Activated CD4-positive, alpha-beta T cell treated with anti-CD3 and anti-CD28 coated beads for 1 hour (primary cell): Measurements from ENCODE around the gene IFNGR1.

Experiments
- DNase-seq: peaks from one replicate; pipeline ENCODE4 v3.0.0-alpha.2; 2020

Gene IFNGR1

DNA sequence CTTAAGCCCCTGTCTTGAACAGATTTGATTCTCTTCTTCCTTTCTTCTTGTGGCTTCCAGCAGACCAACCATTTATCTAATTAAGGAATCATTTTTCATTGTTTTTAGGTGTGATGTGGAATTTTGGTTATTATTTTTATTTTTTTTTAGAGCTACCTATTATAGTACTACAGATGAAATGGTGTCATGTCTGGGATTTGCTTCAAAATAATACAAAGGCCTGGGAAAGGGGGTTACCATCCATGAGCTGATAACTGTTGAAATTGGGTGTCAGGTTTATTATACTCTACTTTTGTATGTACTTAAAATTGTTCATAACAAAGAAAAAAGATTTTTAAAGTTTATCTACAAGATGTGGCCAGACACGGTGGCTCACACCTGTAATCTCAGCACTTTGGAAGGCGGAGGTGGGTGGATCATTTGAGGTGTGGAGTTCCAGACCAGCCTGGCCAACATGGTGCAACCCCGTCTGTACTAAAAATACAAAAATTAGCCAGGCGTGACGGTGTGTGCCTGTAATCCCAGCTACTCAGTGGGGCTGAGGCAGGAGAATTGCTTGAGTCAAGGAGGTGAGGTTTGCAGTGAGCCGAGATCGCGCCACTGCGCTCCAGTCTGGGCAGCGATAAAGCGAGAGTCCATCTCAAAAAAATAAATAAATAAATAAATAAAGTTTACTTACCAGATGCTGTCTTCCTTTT is 46.3 kb downstream of the IFNGR1 start:
- no peak for DNase-seq

DNA sequence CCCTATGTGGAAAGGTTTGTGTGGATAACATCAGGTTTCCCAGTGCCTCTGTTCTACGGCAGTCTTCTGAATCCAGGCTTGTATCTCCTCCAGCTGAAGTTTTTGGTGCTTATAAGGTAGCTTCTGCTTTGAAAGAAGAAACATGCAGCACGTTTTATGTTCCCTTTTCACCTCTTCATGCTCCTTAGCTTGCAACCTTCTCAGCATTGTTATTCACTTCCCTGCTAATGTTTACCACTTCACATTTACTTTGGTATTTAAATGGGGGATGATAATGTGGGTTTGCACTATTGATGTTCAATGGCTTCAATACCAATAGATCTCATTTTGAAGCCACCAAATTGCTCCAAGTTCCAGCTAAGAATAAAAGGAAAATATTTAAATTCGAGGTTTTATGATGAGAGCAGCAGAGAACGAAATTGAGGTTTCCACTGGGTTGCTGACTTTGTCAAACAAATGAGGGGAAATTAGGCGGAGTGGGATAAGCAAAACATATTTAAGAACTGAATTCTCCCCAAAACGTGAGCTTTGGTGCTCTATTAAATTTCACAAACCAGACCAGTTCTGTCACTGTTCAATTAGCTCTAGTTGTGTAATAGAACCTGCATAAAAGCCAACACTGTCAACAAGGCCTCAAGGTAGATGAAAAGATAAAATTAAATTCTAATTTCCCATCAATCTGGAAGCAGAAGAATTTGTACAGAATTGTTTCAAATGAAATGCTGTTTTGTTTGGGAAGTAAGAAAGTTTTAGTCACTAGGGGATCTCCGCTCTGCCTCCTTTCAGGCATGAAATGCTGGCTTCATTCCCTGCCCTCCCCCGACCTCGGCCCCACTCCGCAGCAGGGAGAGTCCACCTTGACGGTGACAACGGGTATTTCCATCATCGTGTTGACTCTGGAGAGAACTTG is 47.1 kb downstream of the IFNGR1 start:
- DNase-seq = no peak

DNA sequence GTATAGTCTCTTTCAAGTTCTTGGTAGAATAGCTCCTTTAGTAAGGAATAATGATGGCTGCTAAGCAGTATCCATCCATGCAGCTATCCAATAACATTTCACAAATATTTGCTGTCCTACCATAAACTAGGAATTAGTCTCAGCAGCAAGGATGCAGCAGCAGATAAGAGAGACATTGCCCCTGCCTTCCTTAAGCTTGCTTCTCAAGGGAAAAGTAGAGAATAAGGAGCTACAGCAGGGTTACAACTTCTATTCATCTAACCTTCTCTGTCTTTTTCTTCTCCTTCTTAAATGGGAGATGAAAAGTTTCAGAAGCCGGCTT is 48.2 kb downstream of the IFNGR1 start:
- DNase-seq = no peak

DNA sequence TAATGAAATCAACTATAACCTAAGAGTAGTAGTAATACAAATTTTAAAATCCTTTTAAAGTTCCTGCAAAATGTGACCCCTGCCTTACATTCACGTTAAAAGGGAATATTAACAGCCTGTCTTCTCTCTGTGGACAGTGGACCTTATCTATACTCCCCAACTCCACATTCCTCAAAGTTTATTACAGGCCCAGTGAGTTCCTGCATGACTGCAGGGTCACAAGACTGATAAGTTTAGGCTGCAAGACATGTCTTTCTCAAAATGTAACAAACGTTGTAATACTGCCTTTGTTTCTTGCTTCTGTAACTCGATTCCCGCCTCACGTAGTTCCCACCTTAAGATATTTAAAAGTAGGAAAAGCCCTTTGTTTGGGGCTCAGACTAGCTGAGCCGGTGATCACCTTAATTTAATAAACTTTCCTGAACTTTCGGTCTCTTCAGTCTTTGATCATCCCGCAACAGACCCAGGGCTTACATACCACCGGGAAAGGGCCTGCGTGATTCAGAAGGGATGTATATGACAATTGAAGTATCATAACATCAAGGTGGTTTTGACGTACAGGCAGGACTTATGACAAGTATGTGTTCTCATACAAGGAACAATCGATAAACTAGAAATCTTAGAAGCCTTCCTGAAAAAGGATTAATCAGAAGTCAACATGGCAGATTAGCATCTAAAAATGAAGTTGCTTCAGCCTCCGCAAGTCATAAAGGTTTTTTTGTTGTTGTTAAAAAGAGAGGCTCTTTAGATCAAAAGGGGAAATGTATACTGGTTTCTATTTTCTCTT is 48.7 kb downstream of the IFNGR1 start:
- DNase-seq = no peak

DNA sequence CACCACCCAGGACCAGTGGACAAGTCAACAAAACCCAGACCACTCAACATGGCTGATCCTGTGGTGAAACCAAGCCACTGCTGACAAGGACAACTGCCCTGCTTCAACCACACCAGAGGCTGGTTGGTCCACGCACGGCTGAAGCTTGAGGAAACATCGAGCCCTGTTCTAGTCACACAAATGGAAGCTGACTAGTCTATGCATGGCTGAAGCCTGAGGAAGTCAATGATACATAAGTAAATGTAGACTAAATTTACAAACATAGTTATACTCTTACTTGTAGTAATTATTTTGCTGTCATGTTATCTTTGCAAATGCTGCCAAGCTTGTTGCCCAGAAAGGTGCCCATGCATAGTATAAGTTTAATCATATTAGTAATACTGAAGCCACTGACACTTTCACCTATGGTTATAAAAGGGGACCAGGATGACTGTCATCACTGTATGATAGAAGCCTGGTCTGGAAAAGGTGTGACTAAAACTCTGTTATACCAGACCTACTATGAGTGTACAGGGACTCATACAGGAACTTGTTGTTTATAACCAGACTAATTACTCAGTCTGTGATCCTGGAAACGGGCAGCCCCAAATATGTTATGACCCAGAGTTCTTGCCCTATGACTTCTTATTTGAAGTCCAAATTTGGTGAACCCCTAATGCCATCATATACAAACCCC is 51.3 kb downstream of the IFNGR1 start:
- no peak for DNase-seq

DNA sequence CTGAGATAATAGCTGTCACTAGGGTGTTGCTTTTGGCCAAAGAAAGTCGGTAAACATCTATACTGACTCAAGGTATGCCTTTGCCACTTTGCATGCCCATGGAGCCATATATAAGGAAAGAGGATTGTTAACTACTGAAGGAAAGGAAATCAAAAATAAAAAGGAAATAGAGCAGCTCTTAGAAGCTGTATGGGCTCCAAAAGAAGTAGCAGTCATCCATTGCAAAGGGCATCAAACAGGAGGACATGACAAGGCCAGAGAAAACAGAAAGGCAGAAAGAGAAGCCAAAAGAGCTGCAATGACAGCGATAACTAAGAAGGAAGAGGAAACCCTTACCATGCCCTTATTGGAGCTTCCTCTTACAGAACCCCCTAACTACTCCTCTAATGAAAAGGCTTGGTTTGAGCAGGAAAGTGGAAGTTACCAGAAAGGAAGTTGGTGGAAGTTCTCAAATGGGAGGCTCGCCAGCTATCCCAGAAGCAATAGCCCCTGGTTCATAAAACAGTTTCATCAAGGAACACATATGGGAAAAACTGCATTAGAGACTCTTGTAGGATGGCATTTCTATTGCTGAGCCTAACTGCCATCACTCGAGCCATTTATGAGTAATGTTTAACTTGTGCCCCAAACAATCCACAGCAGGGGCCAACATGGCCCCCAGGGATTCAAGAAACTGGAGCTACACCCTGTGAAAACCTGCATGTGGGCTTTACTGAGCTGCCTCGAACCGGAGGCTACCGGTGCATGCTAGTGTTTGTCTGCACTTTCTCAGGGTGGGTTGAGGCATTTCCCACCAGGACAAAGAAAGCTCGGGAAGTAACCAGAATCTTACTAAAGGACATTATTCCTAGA is 52.7 kb downstream of the IFNGR1 start:
- DNase-seq = no peak

DNA sequence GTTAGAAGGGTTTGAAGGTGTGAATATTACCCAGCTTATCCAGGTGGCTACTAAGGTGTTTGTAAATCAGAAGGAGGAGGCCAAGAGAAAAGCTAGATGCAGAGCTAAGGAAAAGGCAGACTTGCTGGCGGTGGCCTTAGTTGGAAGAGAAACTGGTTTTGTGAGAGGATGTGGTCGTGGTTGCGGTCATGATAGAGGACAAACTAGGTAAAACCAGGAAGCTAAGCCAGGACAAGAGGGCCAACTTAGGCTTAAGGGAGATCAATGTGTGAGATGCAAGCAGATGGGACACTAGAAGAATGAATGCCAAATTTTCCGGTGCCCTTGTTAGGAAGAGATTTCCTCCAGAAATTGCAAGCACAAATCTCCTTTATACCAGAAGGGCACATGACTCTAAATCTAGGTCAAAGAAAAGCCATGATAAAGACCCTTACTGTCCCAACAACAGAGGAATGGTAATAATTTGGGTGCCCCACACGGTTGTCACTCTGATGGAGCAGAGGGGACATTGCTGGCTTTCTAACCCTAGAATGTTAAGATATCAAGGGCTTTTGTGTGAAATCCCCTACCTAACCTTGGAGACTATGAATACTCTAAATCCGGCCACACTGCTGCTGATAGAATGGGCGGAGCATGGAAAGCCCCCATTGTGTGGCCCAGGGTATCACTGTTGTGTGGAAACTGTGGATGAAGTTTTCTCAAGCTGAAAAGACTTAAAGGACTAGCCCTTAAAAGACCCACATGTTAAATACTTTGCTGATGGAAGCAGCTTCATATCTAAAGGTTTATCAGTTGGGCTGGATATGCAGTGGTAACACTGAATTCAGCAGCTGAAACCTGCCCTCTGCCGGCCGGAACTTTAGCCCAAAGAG is 53.6 kb downstream of the IFNGR1 start:
- no peak for DNase-seq

DNA sequence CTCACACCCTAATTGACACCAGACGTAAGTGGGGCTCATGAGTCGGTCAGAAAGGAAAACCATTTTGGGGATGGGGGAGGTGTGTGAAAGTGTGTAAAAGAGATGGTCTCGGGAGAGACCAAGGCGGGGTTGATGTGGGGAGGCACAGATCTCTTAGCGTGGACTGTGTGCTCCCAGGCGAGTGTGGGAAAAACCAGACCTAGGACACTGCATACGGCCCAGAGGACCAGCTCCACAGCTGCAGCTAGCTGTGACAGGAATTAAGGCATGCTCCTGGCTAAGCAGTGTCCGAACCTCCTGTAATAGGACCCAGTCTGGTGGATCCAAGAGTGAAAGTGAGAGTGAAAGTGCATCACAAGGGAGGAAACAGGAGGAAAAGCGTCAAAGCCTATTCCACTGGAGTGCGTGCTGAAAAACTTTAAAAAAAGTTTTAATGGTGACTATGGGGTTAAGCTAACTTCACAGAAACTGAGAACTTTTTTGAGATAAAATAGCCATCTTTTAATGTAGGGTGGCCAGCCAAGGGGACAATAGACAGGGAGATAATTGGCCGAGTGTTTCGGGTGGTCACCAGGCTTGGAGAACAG is 55.4 kb downstream of the IFNGR1 start:
- DNase-seq = no peak

DNA sequence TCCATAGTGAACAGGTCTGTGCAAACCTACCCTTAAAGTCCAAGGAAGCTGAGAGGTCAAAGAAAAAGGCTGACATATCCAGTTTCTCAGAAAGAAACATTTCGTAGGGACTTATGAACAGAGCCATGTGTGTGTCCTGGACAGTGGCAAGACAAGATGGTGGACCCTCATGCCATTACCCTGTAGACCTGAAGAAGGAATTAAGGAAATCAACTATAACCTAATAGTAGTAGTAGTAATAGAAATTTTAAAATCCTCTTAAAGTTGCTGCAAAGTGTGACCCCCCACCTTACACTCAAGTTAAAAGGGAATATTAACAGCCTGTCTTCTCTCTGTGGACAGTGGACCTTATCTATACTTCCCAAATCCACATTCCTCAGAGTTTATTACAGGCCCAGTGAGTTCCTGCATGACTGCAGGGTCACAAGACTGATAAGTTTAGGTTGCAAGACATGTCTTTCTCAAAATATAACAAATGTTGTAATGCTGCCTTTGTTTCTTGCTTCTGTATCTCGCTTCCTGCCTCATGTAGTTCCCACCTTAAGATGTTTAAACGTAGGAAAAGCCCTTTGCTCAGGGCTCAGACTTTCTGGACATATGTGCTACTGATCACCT is 56.4 kb downstream of the IFNGR1 start:
- DNase-seq = no peak

DNA sequence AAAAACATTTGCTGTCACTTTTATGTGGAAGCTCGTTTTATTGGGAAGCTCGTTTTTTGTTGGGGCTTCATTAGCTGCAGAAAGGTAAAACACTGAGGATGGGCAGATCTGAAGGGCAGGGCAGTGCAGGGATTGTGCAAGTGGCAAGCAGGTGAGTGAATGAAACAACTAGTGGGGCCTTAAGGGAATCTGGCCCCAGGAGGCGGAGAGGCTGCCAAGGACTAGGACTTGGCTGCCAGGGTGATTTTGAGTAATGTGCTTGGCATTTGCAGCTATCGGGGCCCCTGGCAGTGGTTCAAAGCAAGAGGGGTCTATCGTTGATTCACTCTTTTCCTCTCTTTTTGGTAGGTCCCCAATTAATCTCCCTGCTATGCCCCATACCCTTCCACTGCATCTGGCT is 57.2 kb downstream of the IFNGR1 start:
- DNase-seq = no peak

DNA sequence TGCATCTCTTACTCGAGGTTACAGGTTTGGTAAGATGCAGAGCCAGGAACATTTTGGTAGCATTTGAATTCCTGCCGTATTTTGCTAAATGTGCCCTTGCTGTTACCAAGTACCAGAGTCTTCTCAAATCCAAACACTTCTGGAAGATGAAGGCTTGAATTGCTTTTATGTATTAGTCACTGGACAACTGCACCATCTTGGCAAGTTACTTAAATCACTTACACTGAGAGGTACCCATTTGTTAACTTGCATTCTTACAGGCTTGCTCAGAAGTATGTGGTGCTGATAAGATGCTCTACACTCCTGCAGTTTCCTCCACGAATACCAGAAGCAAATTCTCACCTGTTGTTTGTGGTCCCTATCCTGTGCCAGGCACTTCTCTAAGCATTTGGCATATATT is 58.4 kb downstream of the IFNGR1 start:
- DNase-seq = no peak

DNA sequence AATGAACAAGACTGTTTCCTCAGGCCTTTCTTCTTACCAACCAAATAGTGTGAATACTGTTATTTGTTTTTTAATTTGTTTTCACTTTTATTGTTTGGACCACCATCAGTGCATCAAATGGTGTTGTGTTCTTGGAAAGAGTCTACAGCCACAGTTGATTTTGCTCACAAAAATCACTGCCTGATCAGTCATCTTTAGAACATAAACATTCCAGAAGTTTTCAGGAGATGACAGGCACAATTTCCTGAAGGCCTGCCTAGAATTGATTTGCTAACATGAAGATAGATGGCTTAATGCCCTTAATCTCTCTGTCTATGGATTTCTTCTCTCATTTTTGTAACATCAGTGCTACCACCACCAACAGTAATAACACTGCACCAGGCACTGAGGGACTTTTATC is 59.3 kb downstream of the IFNGR1 start:
- no peak for DNase-seq

DNA sequence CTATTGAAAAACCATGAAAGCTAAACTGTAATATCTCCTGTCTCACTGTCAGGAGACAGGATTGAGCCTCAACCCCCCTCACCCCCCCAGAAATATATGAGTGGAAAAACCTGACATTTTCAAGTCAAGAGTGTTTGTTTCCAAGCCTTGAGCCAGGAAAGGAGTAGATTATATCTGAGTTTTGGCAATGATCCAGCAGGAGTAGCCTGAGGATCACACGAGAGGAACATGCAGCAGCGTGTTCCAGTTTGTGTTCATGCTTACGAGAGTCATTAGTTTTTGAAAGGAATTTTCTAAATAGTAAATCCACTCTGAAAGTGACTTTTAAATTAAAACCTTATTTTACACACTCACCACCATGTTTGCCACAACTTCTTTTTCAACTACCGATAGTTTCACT is 61.6 kb downstream of the IFNGR1 start:
- no peak for DNase-seq

DNA sequence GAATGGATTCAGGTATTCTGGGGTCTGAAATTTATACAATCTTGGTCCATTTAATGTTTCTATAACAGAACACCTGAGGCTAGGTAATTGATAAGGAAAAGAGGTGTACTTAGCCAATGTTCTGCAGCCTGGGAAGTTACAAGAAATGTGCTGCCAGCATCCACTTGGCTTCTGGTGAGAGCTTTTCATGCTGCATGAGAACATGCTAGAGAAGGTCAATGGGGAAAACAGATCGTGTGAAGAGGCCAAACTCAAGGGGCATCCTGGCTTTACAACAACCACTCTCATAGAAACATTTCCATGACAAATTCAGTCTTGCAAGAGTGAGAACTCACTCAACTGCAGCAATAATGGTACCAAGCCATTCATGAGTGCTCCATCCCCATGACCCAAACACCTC is 62.5 kb downstream of the IFNGR1 start:
- no peak for DNase-seq

DNA sequence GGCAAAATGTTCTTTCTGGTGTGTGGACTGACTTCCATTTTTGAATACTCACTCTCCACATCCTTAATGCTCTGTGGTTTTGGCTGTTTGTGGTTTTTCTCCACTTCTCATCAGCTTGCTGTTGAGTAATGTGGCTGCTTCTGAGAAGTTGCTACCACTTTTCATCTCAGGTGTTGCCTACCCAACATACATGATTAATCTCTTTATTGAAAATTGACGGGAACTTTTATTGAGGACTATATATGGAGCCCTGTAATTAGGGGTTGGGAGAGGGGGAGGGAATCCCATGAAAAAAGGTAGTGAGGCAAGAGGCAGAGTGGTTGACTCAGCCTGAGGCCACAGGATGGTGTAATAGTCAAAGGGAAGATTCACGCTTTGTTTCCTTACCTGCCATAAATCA is 63.4 kb downstream of the IFNGR1 start:
- no peak for DNase-seq

DNA sequence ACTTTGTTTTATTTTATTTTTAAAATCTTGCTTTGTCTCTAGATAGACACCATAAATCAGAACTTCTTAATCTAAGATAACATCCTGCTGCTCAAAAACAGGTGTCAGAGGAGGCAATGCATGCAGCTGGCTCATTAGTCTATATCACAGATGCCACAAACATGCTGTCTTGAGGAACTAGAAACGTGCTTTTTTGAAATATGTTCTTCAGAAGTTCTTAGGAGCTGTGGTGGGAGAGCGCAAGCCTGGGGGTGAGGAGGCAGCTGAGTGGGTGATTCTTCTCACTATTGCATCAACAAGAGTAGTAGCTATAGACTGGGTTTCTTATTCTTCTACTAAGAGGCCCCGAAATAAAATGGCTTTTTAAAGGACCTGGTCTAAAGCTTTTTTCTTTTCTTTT is 69.1 kb downstream of the IFNGR1 start:
- no peak for DNase-seq

DNA sequence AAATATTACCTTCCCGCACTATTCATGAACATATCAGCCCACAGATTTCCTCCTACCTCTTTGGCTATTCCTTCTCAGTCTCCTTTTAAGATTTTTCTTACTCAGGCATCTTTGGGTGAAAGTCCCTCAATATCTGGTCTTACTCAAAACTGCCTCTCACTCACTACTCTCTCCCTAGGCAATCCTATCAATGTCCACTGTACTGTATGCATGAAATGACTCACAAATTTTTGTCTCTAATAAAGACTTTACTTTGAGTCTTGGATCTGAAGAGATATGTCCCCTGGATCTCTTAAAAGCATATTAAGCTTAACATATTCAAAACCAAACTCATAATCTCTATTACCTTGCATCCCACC is 70.2 kb downstream of the IFNGR1 start:
- DNase-seq = no peak

DNA sequence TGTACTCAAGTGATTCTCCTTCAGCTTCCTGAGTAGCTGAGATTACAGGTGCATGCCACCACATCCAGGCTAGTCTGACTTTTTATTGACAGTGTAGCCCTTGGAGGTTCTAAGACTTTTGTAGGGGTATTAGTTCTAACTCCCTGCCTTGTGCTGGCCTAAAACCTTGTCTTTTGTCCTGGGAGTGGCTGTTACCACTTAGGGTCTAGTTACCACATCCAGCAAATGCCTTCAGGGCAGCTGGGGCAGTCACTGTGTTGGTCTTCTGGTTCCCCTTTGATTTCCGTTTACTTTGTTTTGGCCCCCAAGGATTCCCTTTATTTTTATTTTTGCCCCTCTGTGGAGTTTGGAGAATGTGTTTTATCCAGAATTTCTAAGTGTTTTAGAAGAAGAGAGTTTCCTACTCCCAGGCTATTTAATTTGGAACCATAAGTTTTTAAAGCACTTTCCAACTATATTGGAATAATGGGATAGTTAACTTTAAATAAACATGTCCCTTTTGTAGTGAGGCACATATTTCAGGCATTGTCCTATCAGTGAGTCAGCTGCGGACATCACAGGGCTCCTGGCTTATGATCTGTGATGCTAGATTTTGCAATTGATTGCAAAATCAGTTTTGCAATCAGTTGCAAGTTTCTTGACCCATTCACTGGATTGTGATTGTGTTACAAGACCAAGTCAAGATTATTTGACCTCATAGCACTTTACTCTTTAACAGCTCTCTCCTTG is 70.7 kb downstream of the IFNGR1 start:
- no peak for DNase-seq
